Activated T-helper 17 cell treated with anti-CD3 and anti-CD28 coated beads, Interleukin-2, amount 50 U/mL, for 72 hours (primary cell): ENCODE data around the gene RANBP9. TPM values are rescaled to one million over a fixed set of nuclear protein-coding genes. Genes with fewer than 3 reads are reported as not detected.

Source experiments
- ATAC-seq: fragments of 150-1000 bp; cut with Tn5 transposase; replicated peaks from 2 replicates; pipeline ENCODE4 v1.10.0; 2021; ENCODE audit warnings: mild to moderate bottlenecking, moderate library complexity
- H3K27ac Mint-ChIP-seq: one replicate; pipeline ENCODE4 v1.8.0; 2022; ENCODE audit warnings: mixed read lengths
- H3K27me3 Mint-ChIP-seq: one replicate; pipeline ENCODE4 v1.8.0; 2022; ENCODE audit warnings: mixed read lengths
- H3K36me3 Mint-ChIP-seq: one replicate; pipeline ENCODE4 v1.8.0; 2022; ENCODE audit warnings: low read depth, mild to moderate bottlenecking, mixed read lengths
- H3K4me1 Mint-ChIP-seq: one replicate; pipeline ENCODE4 v1.8.0; 2022; ENCODE audit warnings: mixed read lengths
- H3K4me3 Mint-ChIP-seq: one replicate; pipeline ENCODE4 v1.8.0; 2022; ENCODE audit warnings: mild to moderate bottlenecking, mixed read lengths
- H3K9me3 Mint-ChIP-seq: one replicate; pipeline ENCODE4 v1.8.0; 2022; ENCODE audit warnings: mixed read lengths
- total RNA-seq, 2 donors: library from RNA; stranded (reverse); gene quantifications; one replicate each; pipeline ENCODE4 v1.2.3, GENCODE V29; 2022

The RANBP9 gene
- total RNA-seq, 2 donors from 2014 or later, result 57.3 to 68.2 TPM

- ATAC-seq, result no peak
- Mint-ChIP-seq H3K36me3 (no peaks in the 10 kb centered on the region), H3K4me3 (peak overlapping the region; percentile 80), H3K9me3 (no peaks in the 10 kb centered on the region), H3K27me3 (no peaks in the 10 kb centered on the region), H3K4me1 (peaks cover 32% of the 10 kb centered on the region), H3K27ac (peak overlapping the region; percentile 53)
These were observed 12.5 kb upstream of the RANBP9 start for GRCh38 chr6:13724182-13724581.

DNA sequence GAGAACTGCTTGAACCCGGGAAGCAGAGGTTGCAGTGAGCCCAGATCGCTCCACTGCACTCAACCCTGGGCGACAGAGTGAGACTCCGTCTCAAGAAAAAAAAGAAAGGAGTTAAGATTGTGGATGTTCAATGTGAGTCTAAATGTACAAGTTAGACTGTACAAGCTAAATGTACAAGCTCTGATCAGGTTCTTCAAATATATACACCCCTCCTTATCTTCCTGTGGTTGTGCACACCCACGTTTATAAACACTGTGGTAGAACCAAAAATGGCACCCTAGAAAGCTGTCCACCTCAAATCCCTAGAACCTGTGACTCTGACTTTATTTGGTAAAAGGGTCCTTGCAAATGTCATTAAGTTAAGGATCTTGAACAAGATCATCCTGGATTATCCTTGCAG is 11.2 kb upstream of the RANBP9 start:
- Mint-ChIP-seq H3K27me3 (no peaks in the 10 kb centered on the region), H3K4me3 (no peak overlapping the region), H3K9me3 (peaks cover 3% of the 10 kb centered on the region), H3K27ac (no peak overlapping the region), H3K36me3 (no peaks in the 10 kb centered on the region), H3K4me1 (peaks cover 41% of the 10 kb centered on the region)
- no peak for ATAC-seq

DNA sequence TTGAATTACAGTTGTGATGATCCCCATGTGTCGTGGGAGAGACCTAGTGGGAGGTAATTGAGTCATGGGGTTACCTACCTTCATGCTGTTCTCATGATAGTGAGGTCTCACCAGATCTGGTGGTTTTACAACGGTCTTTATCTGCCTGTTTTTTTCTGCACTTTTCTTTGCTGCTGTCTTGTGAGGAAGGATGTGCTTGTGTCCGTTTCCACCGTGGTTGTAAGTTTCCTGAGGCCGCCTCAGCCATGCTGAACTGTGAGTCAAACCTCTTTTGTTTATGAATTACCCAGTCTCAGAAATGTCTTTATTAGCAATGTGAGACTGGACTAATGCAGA is 6.5 kb upstream of the RANBP9 start:
- Mint-ChIP-seq H3K4me1 (peaks cover 31% of the 10 kb centered on the region), H3K36me3 (no peaks in the 10 kb centered on the region), H3K27me3 (no peaks in the 10 kb centered on the region), H3K4me3 (peak overlapping the region; percentile 3), H3K27ac (peak overlapping the region; percentile 25), H3K9me3 (peaks cover 3% of the 10 kb centered on the region)
- peak; percentile 3 for ATAC-seq

DNA sequence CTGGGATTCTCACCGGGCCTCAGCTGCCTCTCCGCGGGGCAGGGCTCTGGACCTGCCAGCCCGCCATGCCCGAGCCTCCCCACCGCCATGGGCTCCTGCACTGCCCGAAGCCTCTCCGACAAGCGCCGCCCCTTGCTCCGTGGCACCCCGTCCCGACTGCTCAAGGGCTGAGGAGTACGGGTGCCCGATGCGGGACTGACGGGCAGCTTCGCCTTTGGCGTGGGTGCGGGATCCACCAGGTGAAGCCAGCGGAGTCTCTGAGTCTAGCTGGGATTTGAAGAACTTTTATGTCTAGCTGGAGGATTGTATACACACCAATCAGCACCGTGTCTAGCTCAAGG is 5.3 kb upstream of the RANBP9 start:
- no peak overlapping the region for H3K4me3 Mint-ChIP-seq
- peaks cover 3% of the 10 kb centered on the region for H3K9me3 Mint-ChIP-seq
- no peak for ATAC-seq
- H3K36me3 Mint-ChIP-seq, result no peaks in the 10 kb centered on the region
- H3K27me3 Mint-ChIP-seq, result no peaks in the 10 kb centered on the region
- H3K27ac Mint-ChIP-seq, result no peak overlapping the region
- H3K4me1 Mint-ChIP-seq, result peaks cover 28% of the 10 kb centered on the region

GRCh38 chr6:13716225-13716954 is 4.8 kb upstream of the RANBP9 start:
- peaks cover 3% of the 10 kb centered on the region for H3K9me3 Mint-ChIP-seq
- no peak overlapping the region for H3K27ac Mint-ChIP-seq
- no peak overlapping the region for H3K4me3 Mint-ChIP-seq
- H3K36me3 Mint-ChIP-seq, result no peaks in the 10 kb centered on the region
- peaks cover 28% of the 10 kb centered on the region for H3K4me1 Mint-ChIP-seq
- no peak for ATAC-seq
- H3K27me3 Mint-ChIP-seq, result no peaks in the 10 kb centered on the region

DNA sequence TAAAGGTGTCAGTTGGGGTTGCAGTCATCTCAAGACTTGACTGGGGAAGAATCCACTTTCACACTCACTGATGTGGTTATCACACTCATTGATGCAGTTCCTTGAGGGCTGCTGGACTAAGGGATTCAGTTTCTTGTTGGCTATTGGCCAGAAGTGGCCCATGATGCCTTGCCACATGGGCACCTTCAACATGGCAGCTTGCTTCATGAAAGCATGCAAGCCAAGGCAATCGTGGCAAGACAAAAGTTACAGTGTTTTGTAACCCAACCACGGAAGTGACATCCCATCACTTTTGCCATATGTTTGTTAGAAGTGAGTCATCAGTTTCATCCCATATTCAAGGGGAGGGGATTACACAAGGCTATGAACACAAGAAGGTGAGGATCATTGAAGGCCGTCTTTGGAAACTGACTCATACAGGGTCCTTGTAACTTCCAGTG is 3.8 kb upstream of the RANBP9 start:
- no peaks in the 10 kb centered on the region for H3K27me3 Mint-ChIP-seq
- peak overlapping the region; percentile 63 for H3K27ac Mint-ChIP-seq
- peak; percentile 54 for ATAC-seq
- peaks cover 2% of the 10 kb centered on the region for H3K36me3 Mint-ChIP-seq
- peak overlapping the region; percentile 57 for H3K4me3 Mint-ChIP-seq
- peaks cover 3% of the 10 kb centered on the region for H3K9me3 Mint-ChIP-seq
- H3K4me1 Mint-ChIP-seq, result peaks cover 28% of the 10 kb centered on the region

GRCh38 chr6:13712599-13712898 is 914 bp upstream of the RANBP9 start:
- H3K27me3 Mint-ChIP-seq, result no peaks in the 10 kb centered on the region
- no peak for ATAC-seq
- peaks cover 31% of the 10 kb centered on the region for H3K36me3 Mint-ChIP-seq
- peak overlapping the region; percentile 98 for H3K27ac Mint-ChIP-seq
- H3K9me3 Mint-ChIP-seq, result no peaks in the 10 kb centered on the region
- H3K4me3 Mint-ChIP-seq, result peak overlapping the region; percentile 95
- peaks cover 26% of the 10 kb centered on the region for H3K4me1 Mint-ChIP-seq

- peak; percentile 53 for ATAC-seq
- Mint-ChIP-seq H3K27ac (no peak overlapping the region), H3K4me1 (peaks cover 26% of the 10 kb centered on the region), H3K27me3 (no peaks in the 10 kb centered on the region), H3K36me3 (peaks cover 38% of the 10 kb centered on the region), H3K9me3 (no peaks in the 10 kb centered on the region), H3K4me3 (no peak overlapping the region)
These were observed 307 bp downstream of the RANBP9 start for GRCh38 chr6:13711324-13711732.

DNA sequence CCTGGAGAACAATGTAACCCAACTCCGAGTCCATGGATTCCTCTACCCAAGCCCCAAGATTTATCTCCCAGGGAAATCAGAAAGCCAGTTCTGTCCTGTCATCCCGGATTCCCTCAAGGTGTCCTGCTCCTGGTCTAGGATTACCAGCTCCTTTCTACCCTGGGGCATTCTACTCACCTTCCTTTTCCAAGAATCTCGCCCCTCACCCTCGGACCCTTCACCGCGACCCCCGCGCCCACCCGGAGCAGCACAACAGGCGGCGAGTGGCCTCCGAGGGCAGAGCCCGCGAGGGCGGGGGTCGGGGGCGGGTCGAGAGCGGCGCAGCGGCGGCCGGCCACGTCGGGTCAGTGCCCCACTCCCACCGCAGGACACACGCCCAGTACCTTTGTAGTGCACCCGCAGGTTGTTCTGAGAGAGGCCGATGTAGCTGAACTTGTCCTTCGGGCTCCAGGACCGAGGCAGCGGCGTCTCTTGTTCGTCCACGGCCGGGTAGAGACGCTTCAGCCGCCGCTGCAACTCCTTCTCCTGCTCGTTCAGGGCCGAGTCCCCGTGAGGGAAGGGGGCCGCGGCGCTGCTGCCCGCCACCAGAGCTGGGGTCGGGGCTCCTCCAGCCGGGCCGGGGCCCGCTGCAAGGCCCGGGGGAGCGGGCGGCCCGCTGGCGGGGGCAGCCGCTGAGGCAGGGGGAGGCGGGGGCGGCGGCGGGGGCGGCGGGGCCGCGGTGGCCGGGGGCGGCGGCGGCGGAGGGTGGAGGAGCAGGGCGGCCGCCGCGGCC is 897 bp downstream of the RANBP9 start:
- peaks cover 25% of the 10 kb centered on the region for H3K4me1 Mint-ChIP-seq
- peak; percentile 5 for ATAC-seq
- peak overlapping the region; percentile 94 for H3K27ac Mint-ChIP-seq

GRCh38 chr6:13709689-13710551 is 1.7 kb downstream of the RANBP9 start:
- Mint-ChIP-seq H3K27me3 (no peaks in the 10 kb centered on the region), H3K36me3 (peaks cover 38% of the 10 kb centered on the region), H3K4me3 (peak overlapping the region; percentile 92), H3K27ac (peak overlapping the region; percentile 94), H3K4me1 (peaks cover 17% of the 10 kb centered on the region), H3K9me3 (no peaks in the 10 kb centered on the region)
- peak; percentile 24 for ATAC-seq

More for the DNA sequence above, 897 bp downstream of the RANBP9 start:
- Mint-ChIP-seq H3K9me3 (no peaks in the 10 kb centered on the region), H3K4me3 (peak overlapping the region; percentile 92), H3K36me3 (peaks cover 38% of the 10 kb centered on the region), H3K27me3 (no peaks in the 10 kb centered on the region)

DNA sequence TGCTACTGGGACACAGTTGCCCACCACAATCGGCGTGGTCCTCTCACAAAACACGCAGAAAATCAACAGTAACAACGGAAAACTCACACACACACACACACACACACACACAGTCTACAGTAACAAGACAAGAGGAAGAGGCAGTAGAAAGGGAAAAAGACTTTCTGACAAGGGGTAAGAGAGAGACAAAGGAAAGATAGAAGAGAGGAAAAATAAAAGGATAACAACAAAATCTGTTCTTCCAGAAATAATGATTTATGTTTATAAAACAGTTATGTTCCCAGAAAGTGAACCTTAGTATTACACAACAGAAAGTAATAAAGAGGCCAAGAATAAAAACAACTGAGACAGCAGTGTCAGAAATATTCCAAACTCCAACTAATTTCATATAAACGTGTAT is 2.9 kb downstream of the RANBP9 start:
- H3K27me3 Mint-ChIP-seq, result no peaks in the 10 kb centered on the region
- no peak for ATAC-seq
- peaks cover 11% of the 10 kb centered on the region for H3K4me1 Mint-ChIP-seq
- no peaks in the 10 kb centered on the region for H3K9me3 Mint-ChIP-seq
- peak overlapping the region; percentile 94 for H3K27ac Mint-ChIP-seq
- peak overlapping the region; percentile 92 for H3K4me3 Mint-ChIP-seq
- peaks cover 38% of the 10 kb centered on the region for H3K36me3 Mint-ChIP-seq

GRCh38 chr6:13703496-13703895 is 8.1 kb downstream of the RANBP9 start:
- peak; percentile 68 for ATAC-seq

GRCh38 chr6:13702809-13703302 is 8.8 kb downstream of the RANBP9 start:
- Mint-ChIP-seq H3K27me3 (no peaks in the 10 kb centered on the region), H3K4me1 (peaks cover 23% of the 10 kb centered on the region), H3K9me3 (no peaks in the 10 kb centered on the region), H3K27ac (no peak overlapping the region), H3K36me3 (peaks cover 24% of the 10 kb centered on the region), H3K4me3 (no peak overlapping the region)
- ATAC-seq, result no peak

More at GRCh38 chr6:13703496-13703895, 8.1 kb downstream of the RANBP9 start:
- H3K4me3 Mint-ChIP-seq, result no peak overlapping the region
- peaks cover 24% of the 10 kb centered on the region for H3K4me1 Mint-ChIP-seq
- H3K36me3 Mint-ChIP-seq, result peaks cover 27% of the 10 kb centered on the region
- H3K9me3 Mint-ChIP-seq, result no peaks in the 10 kb centered on the region
- H3K27ac Mint-ChIP-seq, result no peak overlapping the region
- H3K27me3 Mint-ChIP-seq, result no peaks in the 10 kb centered on the region

DNA sequence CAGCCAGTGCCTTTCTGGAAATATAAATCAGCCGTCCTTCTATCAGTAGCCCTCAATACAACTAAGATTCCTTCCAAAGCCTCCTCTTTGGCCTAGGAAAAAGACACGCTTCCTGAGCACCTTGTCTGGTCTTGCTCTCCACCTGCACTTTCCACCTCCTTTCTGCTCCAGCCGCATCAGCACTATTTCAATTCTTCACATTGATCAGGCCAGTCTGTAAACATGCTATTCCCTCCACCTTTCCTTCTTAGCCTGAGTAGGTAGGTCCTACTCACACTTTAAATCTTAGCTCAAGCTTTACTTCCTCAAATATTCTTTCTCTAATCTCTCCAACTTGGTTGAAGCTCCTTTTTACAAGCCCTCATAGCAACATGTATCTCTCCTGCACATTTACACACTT is 11.4 kb downstream of the RANBP9 start:
- H3K9me3 Mint-ChIP-seq, result no peaks in the 10 kb centered on the region
- peaks cover 40% of the 10 kb centered on the region for H3K36me3 Mint-ChIP-seq
- ATAC-seq, result no peak
- no peaks in the 10 kb centered on the region for H3K27me3 Mint-ChIP-seq
- H3K4me3 Mint-ChIP-seq, result no peak overlapping the region
- no peak overlapping the region for H3K27ac Mint-ChIP-seq
- H3K4me1 Mint-ChIP-seq, result peaks cover 38% of the 10 kb centered on the region
